ENCODE results near the gene TUNAR.

DNA sequence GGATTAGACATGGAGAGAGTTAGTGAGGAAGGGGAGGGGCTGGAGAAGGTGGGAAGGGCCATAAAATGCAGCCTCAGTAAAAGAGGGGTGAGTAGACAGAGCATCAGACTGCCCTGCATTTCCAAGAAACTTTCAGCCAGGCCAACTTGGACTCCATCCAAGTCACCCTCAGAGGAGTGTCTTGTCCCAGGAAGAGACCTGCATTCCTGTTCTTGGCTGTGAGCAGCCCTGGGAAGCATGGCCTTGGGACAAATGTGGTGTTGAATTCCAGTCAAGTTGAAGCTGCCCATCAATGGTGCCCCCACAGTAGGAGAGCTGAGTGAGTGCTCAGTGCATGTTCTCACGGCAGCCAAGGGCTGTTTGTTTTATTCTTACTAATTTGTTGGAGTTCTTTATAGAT lies 35.0 kb upstream of the TUNAR start:
- TF ChIP-seq POLR2A (IDR thresholded peaks at IDR 0.05): no peak
- TF ChIP-seq, protein P1, sequence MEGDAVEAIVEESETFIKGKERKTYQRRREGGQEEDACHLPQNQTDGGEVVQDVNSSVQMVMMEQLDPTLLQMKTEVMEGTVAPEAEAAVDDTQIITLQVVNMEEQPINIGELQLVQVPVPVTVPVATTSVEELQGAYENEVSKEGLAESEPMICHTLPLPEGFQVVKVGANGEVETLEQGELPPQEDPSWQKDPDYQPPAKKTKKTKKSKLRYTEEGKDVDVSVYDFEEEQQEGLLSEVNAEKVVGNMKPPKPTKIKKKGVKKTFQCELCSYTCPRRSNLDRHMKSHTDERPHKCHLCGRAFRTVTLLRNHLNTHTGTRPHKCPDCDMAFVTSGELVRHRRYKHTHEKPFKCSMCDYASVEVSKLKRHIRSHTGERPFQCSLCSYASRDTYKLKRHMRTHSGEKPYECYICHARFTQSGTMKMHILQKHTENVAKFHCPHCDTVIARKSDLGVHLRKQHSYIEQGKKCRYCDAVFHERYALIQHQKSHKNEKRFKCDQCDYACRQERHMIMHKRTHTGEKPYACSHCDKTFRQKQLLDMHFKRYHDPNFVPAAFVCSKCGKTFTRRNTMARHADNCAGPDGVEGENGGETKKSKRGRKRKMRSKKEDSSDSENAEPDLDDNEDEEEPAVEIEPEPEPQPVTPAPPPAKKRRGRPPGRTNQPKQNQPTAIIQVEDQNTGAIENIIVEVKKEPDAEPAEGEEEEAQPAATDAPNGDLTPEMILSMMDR (IDR thresholded peaks at IDR 0.05): no peak

All from adrenal gland (tissue), 5 donors.